Measurements from ENCODE around the gene LOXL1.

- no peak for TF ChIP-seq CTCF (IDR thresholded peaks at IDR 0.05)
- no peak for TF ChIP-seq POLR2AphosphoS5 (IDR thresholded peaks at IDR 0.05)
- no peak for TF ChIP-seq POLR2A (IDR thresholded peaks at IDR 0.05)
Measured at GRCh38 chr15:73983773-73984172, 57.5 kb downstream of the LOXL1 start.
